ENCODE data around the gene FLCN.

FLCN gene

GRCh38 chr17:17252149-17252661 is 15.2 kb upstream of the FLCN start:
- Mint-ChIP-seq H3K9me3 (no peaks in the 10 kb centered on the region), H3K27ac (no peak overlapping the region), H3K36me3 (peaks cover 27 to 34% of the 10 kb centered on the region in 2 donors), H3K27me3 (no peaks in the 10 kb centered on the region), H3K4me1 (no peaks in the 10 kb centered on the region), H3K4me3 (no peak overlapping the region)
- ATAC-seq (replicated peaks) (no peak), DNase-seq (no peak)

- H3K9me3 Mint-ChIP-seq, result no peaks in the 10 kb centered on the region
- no peaks in the 10 kb centered on the region for H3K27me3 Mint-ChIP-seq
- peaks cover 12% of the 10 kb centered on the region in 2 donors for H3K36me3 Mint-ChIP-seq
- no peak for ATAC-seq (replicated peaks)
- no peak for DNase-seq
- peak overlapping the region; percentile 51 for H3K27ac Mint-ChIP-seq
- H3K4me3 Mint-ChIP-seq, result no peak overlapping the region
- H3K4me1 Mint-ChIP-seq, result no peaks in the 10 kb centered on the region
These were observed 9.9 kb upstream of the FLCN start for GRCh38 chr17:17246879-17247278.

GRCh38 chr17:17243163-17243562 is 6.2 kb upstream of the FLCN start:
- DNase-seq (no peak), ATAC-seq (replicated peaks) (no peak)
- H3K27me3 Mint-ChIP-seq, result no peaks in the 10 kb centered on the region
- no peak overlapping the region for H3K4me3 Mint-ChIP-seq
- H3K36me3 Mint-ChIP-seq, result peaks cover 6 to 11% of the 10 kb centered on the region in 2 donors
- peaks cover 0 to 2% of the 10 kb centered on the region in 2 donors for H3K4me1 Mint-ChIP-seq
- peak overlapping the region; percentile 37 for H3K27ac Mint-ChIP-seq
- no peaks in the 10 kb centered on the region for H3K9me3 Mint-ChIP-seq

GRCh38 chr17:17242246-17242645 is 5.3 kb upstream of the FLCN start:
- Mint-ChIP-seq H3K27ac (no peak overlapping the region), H3K4me1 (peaks cover 0 to 2% of the 10 kb centered on the region in 2 donors), H3K4me3 (no peak overlapping the region), H3K36me3 (peaks cover 4 to 10% of the 10 kb centered on the region in 2 donors), H3K27me3 (no peaks in the 10 kb centered on the region), H3K9me3 (no peaks in the 10 kb centered on the region)
- ATAC-seq (replicated peaks) (no peak), DNase-seq (no peak)

GRCh38 chr17:17241656-17242055 is 4.7 kb upstream of the FLCN start:
- ATAC-seq (replicated peaks) (no peak), DNase-seq (no peak)
- H3K36me3 Mint-ChIP-seq, result peaks cover 0 to 7% of the 10 kb centered on the region in 2 donors
- no peaks in the 10 kb centered on the region for H3K9me3 Mint-ChIP-seq
- no peak overlapping the region for H3K27ac Mint-ChIP-seq
- no peak overlapping the region for H3K4me3 Mint-ChIP-seq
- H3K27me3 Mint-ChIP-seq, result no peaks in the 10 kb centered on the region
- peaks cover 0 to 2% of the 10 kb centered on the region in 2 donors for H3K4me1 Mint-ChIP-seq

- Mint-ChIP-seq H3K27me3 (no peaks in the 10 kb centered on the region), H3K4me3 (no peak overlapping the region), H3K36me3 (peaks cover 0 to 14% of the 10 kb centered on the region in 2 donors), H3K4me1 (peaks cover 15% of the 10 kb centered on the region in 2 donors), H3K9me3 (no peaks in the 10 kb centered on the region), H3K27ac (no peak overlapping the region)
- no peak for ATAC-seq (replicated peaks)
- no peak for DNase-seq
These were observed 2.9 kb upstream of the FLCN start for GRCh38 chr17:17239832-17240231.

GRCh38 chr17:17236295-17237025 is 508 bp downstream of the FLCN start:
- Mint-ChIP-seq H3K27me3 (no peaks in the 10 kb centered on the region), H3K9me3 (no peaks in the 10 kb centered on the region), H3K4me1 (peaks cover 18 to 24% of the 10 kb centered on the region in 2 donors), H3K36me3 (peaks cover 10 to 22% of the 10 kb centered on the region in 2 donors), H3K27ac (peak overlapping the region; percentile 100), H3K4me3 (peak overlapping the region; percentile 94 to 98)
- DNase-seq (no peak), ATAC-seq (replicated peaks) (peak; percentile 22 to 23)

- Mint-ChIP-seq H3K36me3 (peaks cover 14 to 27% of the 10 kb centered on the region in 2 donors), H3K9me3 (no peaks in the 10 kb centered on the region), H3K4me1 (peaks cover 18 to 24% of the 10 kb centered on the region in 2 donors), H3K27ac (peak overlapping the region; percentile 100), H3K27me3 (no peaks in the 10 kb centered on the region), H3K4me3 (peak overlapping the region; percentile 94 to 98)
- ATAC-seq (replicated peaks), result no peak
- no peak for DNase-seq
These were observed 1.5 kb downstream of the FLCN start for GRCh38 chr17:17235212-17236174.

- DNase-seq (no peak), ATAC-seq (replicated peaks) (no peak)
- Mint-ChIP-seq H3K9me3 (no peaks in the 10 kb centered on the region), H3K27ac (peak overlapping the region; percentile 54), H3K27me3 (no peaks in the 10 kb centered on the region), H3K4me1 (peaks cover 20 to 24% of the 10 kb centered on the region in 2 donors), H3K4me3 (no peak overlapping the region), H3K36me3 (peaks cover 34 to 46% of the 10 kb centered on the region in 2 donors)
These were observed 4.7 kb downstream of the FLCN start for GRCh38 chr17:17232303-17232621.

GRCh38 chr17:17231621-17232302 is 5.2 kb downstream of the FLCN start:
- no peak overlapping the region for H3K4me3 Mint-ChIP-seq
- H3K36me3 Mint-ChIP-seq, result peaks cover 39 to 44% of the 10 kb centered on the region in 2 donors
- H3K4me1 Mint-ChIP-seq, result peaks cover 20 to 24% of the 10 kb centered on the region in 2 donors
- ATAC-seq (replicated peaks), result no peak
- H3K9me3 Mint-ChIP-seq, result no peaks in the 10 kb centered on the region
- peak overlapping the region; percentile 54 for H3K27ac Mint-ChIP-seq
- no peak for DNase-seq
- no peaks in the 10 kb centered on the region for H3K27me3 Mint-ChIP-seq

- ATAC-seq (replicated peaks), result no peak
- Mint-ChIP-seq H3K4me3 (no peak overlapping the region), H3K27ac (peak overlapping the region; percentile 57), H3K9me3 (no peaks in the 10 kb centered on the region), H3K4me1 (peaks cover 8 to 9% of the 10 kb centered on the region in 2 donors), H3K36me3 (peaks cover 53 to 56% of the 10 kb centered on the region in 2 donors), H3K27me3 (no peaks in the 10 kb centered on the region)
- no peak for DNase-seq
These were observed 7.3 kb downstream of the FLCN start for GRCh38 chr17:17229416-17230384.

GRCh38 chr17:17228521-17229279 is 8.3 kb downstream of the FLCN start:
- Mint-ChIP-seq H3K27me3 (no peaks in the 10 kb centered on the region), H3K4me1 (peaks cover 8 to 9% of the 10 kb centered on the region in 2 donors), H3K27ac (peak overlapping the region; percentile 37), H3K9me3 (no peaks in the 10 kb centered on the region), H3K4me3 (no peak overlapping the region), H3K36me3 (peaks cover 59 to 61% of the 10 kb centered on the region in 2 donors)
- no peak for DNase-seq
- no peak for ATAC-seq (replicated peaks)
